Lower leg skin (tissue), 3 donors: ENCODE results near the gene PSMA7.

Experiments
- POLR2A ChIP-seq, 2 donors: fragments of 450-650 bp; IDR thresholded peaks; one replicate each; pipeline ENCODE4 v1.6.1; 2016 to 2017; ENCODE audit warnings: antibody characterized with exemption in 2 of 2, mild to moderate bottlenecking in 1 of 2, moderate library complexity in 1 of 2
- TF ChIP-seq, protein P1 (sequence below), 3 donors: fragments of 450-650 bp; IDR thresholded peaks; one replicate each; pipeline ENCODE4 v1.5.1; 2016; ENCODE audit warnings: antibody characterized with exemption in 3 of 3, mild to moderate bottlenecking in 3 of 3, moderate library complexity in 2 of 3

DNA sequence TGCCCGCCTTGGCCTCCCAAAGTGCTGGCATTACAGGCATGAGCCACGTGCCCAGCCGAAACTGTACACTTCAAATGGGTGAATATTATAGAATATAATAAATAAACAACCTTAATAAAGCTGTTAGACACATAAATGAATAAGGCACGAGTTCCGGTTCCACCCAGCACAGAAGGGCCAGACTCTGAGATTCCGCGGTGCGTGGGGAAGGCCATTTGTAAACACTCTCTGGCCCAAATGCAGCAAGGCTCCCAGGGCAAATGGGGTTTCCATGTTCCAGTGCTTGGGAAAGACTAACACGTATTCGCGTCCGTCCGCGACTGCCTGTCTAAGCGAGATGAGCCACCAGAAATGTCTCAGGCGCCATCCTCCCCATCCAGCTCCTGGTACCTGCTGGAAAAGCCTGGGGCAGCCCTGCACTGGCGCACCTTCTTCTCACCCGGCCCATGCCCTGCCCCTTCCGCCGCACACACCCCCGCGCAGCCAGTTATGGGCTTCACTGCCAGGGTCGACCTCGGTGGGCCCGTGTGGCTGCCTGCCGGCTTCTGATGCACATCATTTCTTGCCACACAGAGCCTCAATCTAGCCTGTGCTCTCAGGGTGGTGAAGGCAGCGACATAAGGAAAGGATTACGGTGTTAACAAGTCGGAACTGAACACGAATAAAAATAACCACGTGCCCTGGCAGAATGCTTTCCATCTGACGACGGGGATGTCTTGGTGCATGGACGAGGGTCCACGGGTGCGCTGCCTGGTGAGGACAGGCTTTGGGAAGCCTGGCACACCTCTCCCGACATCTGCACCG, 26.4 kb downstream of the PSMA7 start:
- TF ChIP-seq, protein P1, sequence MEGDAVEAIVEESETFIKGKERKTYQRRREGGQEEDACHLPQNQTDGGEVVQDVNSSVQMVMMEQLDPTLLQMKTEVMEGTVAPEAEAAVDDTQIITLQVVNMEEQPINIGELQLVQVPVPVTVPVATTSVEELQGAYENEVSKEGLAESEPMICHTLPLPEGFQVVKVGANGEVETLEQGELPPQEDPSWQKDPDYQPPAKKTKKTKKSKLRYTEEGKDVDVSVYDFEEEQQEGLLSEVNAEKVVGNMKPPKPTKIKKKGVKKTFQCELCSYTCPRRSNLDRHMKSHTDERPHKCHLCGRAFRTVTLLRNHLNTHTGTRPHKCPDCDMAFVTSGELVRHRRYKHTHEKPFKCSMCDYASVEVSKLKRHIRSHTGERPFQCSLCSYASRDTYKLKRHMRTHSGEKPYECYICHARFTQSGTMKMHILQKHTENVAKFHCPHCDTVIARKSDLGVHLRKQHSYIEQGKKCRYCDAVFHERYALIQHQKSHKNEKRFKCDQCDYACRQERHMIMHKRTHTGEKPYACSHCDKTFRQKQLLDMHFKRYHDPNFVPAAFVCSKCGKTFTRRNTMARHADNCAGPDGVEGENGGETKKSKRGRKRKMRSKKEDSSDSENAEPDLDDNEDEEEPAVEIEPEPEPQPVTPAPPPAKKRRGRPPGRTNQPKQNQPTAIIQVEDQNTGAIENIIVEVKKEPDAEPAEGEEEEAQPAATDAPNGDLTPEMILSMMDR (IDR thresholded peaks at IDR 0.05): no peak
- TF ChIP-seq POLR2A (IDR thresholded peaks at IDR 0.05): no peak
